HG03280 (cell line): ENCODE results near the gene RADIL.

Experiments used
- ATAC-seq: cut with Tn5 transposase; IDR thresholded peaks from one replicate; pipeline ENCODE4 v1.9.1; 2021; ENCODE audit warnings: mild to moderate bottlenecking, moderate library complexity; ENCODE audit not compliant: unreplicated experiment

RADIL gene

GRCh38 chr7:4779118-4779517 is 104.4 kb downstream of the RADIL start:
- ATAC-seq: no peak

GRCh38 chr7:4775848-4776623 is 107.5 kb downstream of the RADIL start:
- no peak for ATAC-seq

- peak; percentile 96 for ATAC-seq
Observed at GRCh38 chr7:4775250-4775847, 108.2 kb downstream of the RADIL start, which contains the start of gene AP5Z1. AP5Z1 (plus strand) TSS chr7:4775623; CDS start chr7:4775716, 93 bp downstream.

- ATAC-seq: peak; percentile 22
Observed at GRCh38 chr7:4774658-4775249, 108.8 kb downstream of the RADIL start.

- ATAC-seq: no peak
Observed at GRCh38 chr7:4774007-4774406, 109.5 kb downstream of the RADIL start.

- no peak for ATAC-seq
Observed at GRCh38 chr7:4772306-4772705, 111.2 kb downstream of the RADIL start.

GRCh38 chr7:4771737-4772136 is 111.8 kb downstream of the RADIL start:
- ATAC-seq: no peak

GRCh38 chr7:4770886-4771285 is 112.6 kb downstream of the RADIL start:
- no peak for ATAC-seq

GRCh38 chr7:4769761-4770160 is 113.8 kb downstream of the RADIL start:
- ATAC-seq: no peak

GRCh38 chr7:4768597-4769569 is 114.6 kb downstream of the RADIL start:
- ATAC-seq: no peak

GRCh38 chr7:4766666-4767519 is 116.6 kb downstream of the RADIL start:
- ATAC-seq: no peak

- ATAC-seq: no peak
Observed at GRCh38 chr7:4765776-4766490, 117.6 kb downstream of the RADIL start.

GRCh38 chr7:4764402-4765007 is 119.0 kb downstream of the RADIL start:
- ATAC-seq: no peak

GRCh38 chr7:4763794-4764185 is 119.7 kb downstream of the RADIL start:
- no peak for ATAC-seq

- no peak for ATAC-seq
Observed at GRCh38 chr7:4763091-4763793, 120.3 kb downstream of the RADIL start.

GRCh38 chr7:4762121-4763055 is 121.1 kb downstream of the RADIL start:
- no peak for ATAC-seq

- no peak for ATAC-seq
Observed at GRCh38 chr7:4760952-4761351, 122.6 kb downstream of the RADIL start.
